HG03139 (cell line): Measurements from ENCODE around the gene RNU5B-1.

Source experiments
- ATAC-seq: cut with Tn5 transposase; IDR thresholded peaks from one replicate; pipeline ENCODE4 v1.9.1; 2021; ENCODE audit not compliant: unreplicated experiment

Gene RNU5B-1

GRCh38 chr15:65327651-65328393 is 23.3 kb downstream of the RNU5B-1 start:
- ATAC-seq: no peak

- no peak for ATAC-seq
These were observed 24.2 kb downstream of the RNU5B-1 start for GRCh38 chr15:65328506-65329287.

GRCh38 chr15:65329288-65329983 is 25.0 kb downstream of the RNU5B-1 start:
- no peak for ATAC-seq

GRCh38 chr15:65329984-65330735 is 25.7 kb downstream of the RNU5B-1 start:
- no peak for ATAC-seq

- ATAC-seq: no peak
These were observed 26.6 kb downstream of the RNU5B-1 start for GRCh38 chr15:65330934-65331645.

GRCh38 chr15:65331811-65332210 is 27.3 kb downstream of the RNU5B-1 start:
- ATAC-seq: no peak

GRCh38 chr15:65332391-65333147 is 28.1 kb downstream of the RNU5B-1 start:
- ATAC-seq: no peak

- no peak for ATAC-seq
These were observed 28.8 kb downstream of the RNU5B-1 start for GRCh38 chr15:65333148-65333820.

GRCh38 chr15:65333856-65334255 is 29.4 kb downstream of the RNU5B-1 start:
- ATAC-seq: no peak

GRCh38 chr15:65334586-65335231 is 30.2 kb downstream of the RNU5B-1 start:
- ATAC-seq: no peak

GRCh38 chr15:65335278-65336055 is 31.0 kb downstream of the RNU5B-1 start:
- ATAC-seq: no peak

- ATAC-seq: no peak
These were observed 32.3 kb downstream of the RNU5B-1 start for GRCh38 chr15:65336493-65337435.

- ATAC-seq: no peak
These were observed 33.1 kb downstream of the RNU5B-1 start for GRCh38 chr15:65337436-65338070.

- no peak for ATAC-seq
These were observed 33.9 kb downstream of the RNU5B-1 start for GRCh38 chr15:65338366-65338765.

- ATAC-seq: no peak
These were observed 34.3 kb downstream of the RNU5B-1 start for GRCh38 chr15:65338823-65339222.

- no peak for ATAC-seq
These were observed 34.9 kb downstream of the RNU5B-1 start for GRCh38 chr15:65339416-65339815.
